Natural killer cell treated with Interleukin-12 subunit alpha and Interleukin-12 subunit beta and Interleukin-15 and Interleukin-18, amount 100 ng/mL, for 72 hours (primary cell): ENCODE data around the gene NID1. TPM values are rescaled to one million over a fixed set of nuclear protein-coding genes. Genes with fewer than 3 reads are reported as not detected.
"Not testable (repeated sequence)": the region's sequence is repeated elsewhere in the genome, so short reads cannot be mapped to it uniquely, and the experiment has no call there.

ENCODE experiments used
- ATAC-seq, 2 donors: fragments of 150-1000 bp; cut with Tn5 transposase in 1 of 2; sonication (Bioruptor Pico), chemical (Tn5 transposase) in 1 of 2; 2 replicates each; pipeline ENCODE4 v1.10.0; 2021
- DNase-seq: peaks from one replicate; pipeline ENCODE4 v3.0.0; 2022; ENCODE audit warnings: low spot score
- H3K27ac Mint-ChIP-seq, 2 donors: 1 replicate in 1 of 2; 2 replicates in 1 of 2; pipeline ENCODE4 v1.8.0; 2022; ENCODE audit warnings: mixed read lengths in 2 of 2, mild to moderate bottlenecking in 1 of 2, moderate library complexity in 1 of 2
- H3K27me3 Mint-ChIP-seq, 2 donors: 1 replicate in 1 of 2; 2 replicates in 1 of 2; pipeline ENCODE4 v1.8.0; 2022; ENCODE audit warnings: mixed read lengths in 2 of 2
- H3K36me3 Mint-ChIP-seq: one replicate; pipeline ENCODE4 v1.8.0; 2022; ENCODE audit warnings: mixed read lengths
- H3K4me1 Mint-ChIP-seq, 2 donors: 1 replicate in 1 of 2; 2 replicates in 1 of 2; pipeline ENCODE4 v1.8.0; 2022; ENCODE audit warnings: low read depth in 2 of 2, mixed read lengths in 2 of 2, mild to moderate bottlenecking in 1 of 2
- H3K4me3 Mint-ChIP-seq: one replicate; pipeline ENCODE4 v1.8.0; 2022; ENCODE audit warnings: mixed read lengths
- H3K9me3 Mint-ChIP-seq: 2 replicates; pipeline ENCODE4 v1.8.0; 2022; ENCODE audit warnings: mixed read lengths
- total RNA-seq, 2 donors: library from RNA; stranded (reverse); gene quantifications; one replicate each; pipeline ENCODE4 v1.2.3, GENCODE V29; 2022

NID1 gene
- total RNA-seq, 2 donors from 2014 or later: not detected

DNA sequence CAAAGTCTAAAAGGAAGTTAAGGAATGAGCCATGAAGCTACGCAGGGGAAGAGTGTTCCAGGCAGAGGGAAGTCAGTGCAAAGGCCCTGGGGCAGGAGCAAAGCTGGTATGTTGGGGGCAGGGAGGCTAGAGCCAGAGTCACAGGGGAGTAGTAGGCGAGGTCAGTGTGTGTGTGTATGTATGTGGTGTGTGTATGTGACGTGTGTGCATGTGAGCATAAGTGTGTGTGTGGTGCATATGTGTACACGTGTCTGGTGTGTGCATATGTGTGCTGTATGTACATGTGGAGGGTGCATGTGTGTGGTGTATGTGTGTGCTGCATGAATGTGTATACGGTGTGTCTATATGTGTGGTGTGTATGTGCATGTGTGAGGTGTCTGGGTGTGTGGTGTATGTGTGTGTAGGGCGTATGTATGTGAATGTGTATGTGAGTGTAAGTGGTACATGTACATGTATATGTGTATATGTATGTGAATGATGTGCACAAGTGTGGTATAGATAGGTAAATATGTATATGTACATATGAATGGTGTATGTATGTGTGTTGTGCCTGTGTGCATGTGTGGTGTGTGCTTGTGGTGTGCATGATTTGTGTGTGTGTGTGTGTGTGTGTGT, 20.8 kb upstream of the NID1 start:
- Mint-ChIP-seq H3K4me3 (no peak overlapping the region), H3K27me3 (peaks cover 0 to 6% of the 10 kb centered on the region in 2 donors), H3K36me3 (no peaks in the 10 kb centered on the region), H3K4me1 (no peaks in the 10 kb centered on the region), H3K27ac (no peak overlapping the region), H3K9me3 (no peaks in the 10 kb centered on the region)
- DNase-seq (no peak), ATAC-seq (peak; percentile 32)

GRCh38 chr1:236084386-236084730, 19.5 kb upstream of the NID1 start:
- no peaks in the 10 kb centered on the region for H3K36me3 Mint-ChIP-seq
- H3K27me3 Mint-ChIP-seq: peaks cover 0 to 4% of the 10 kb centered on the region in 2 donors
- no peak overlapping the region for H3K27ac Mint-ChIP-seq
- DNase-seq: no peak
- ATAC-seq: no peak
- H3K9me3 Mint-ChIP-seq: no peaks in the 10 kb centered on the region
- no peaks in the 10 kb centered on the region for H3K4me1 Mint-ChIP-seq
- no peak overlapping the region for H3K4me3 Mint-ChIP-seq

GRCh38 chr1:236083650-236084385, 18.9 kb upstream of the NID1 start:
- DNase-seq (no peak), ATAC-seq (no peak)
- Mint-ChIP-seq H3K27ac (no peak overlapping the region), H3K36me3 (no peaks in the 10 kb centered on the region), H3K4me1 (no peaks in the 10 kb centered on the region), H3K27me3 (peaks cover 0 to 4% of the 10 kb centered on the region in 2 donors), H3K4me3 (no peak overlapping the region), H3K9me3 (no peaks in the 10 kb centered on the region)

GRCh38 chr1:236082526-236082925, 17.6 kb upstream of the NID1 start:
- no peak overlapping the region for H3K27ac Mint-ChIP-seq
- H3K4me3 Mint-ChIP-seq: no peak overlapping the region
- no peak for ATAC-seq
- H3K36me3 Mint-ChIP-seq: no peaks in the 10 kb centered on the region
- no peaks in the 10 kb centered on the region for H3K4me1 Mint-ChIP-seq
- H3K27me3 Mint-ChIP-seq: peaks cover 0 to 2% of the 10 kb centered on the region in 2 donors
- no peak for DNase-seq
- H3K9me3 Mint-ChIP-seq: no peaks in the 10 kb centered on the region

DNA sequence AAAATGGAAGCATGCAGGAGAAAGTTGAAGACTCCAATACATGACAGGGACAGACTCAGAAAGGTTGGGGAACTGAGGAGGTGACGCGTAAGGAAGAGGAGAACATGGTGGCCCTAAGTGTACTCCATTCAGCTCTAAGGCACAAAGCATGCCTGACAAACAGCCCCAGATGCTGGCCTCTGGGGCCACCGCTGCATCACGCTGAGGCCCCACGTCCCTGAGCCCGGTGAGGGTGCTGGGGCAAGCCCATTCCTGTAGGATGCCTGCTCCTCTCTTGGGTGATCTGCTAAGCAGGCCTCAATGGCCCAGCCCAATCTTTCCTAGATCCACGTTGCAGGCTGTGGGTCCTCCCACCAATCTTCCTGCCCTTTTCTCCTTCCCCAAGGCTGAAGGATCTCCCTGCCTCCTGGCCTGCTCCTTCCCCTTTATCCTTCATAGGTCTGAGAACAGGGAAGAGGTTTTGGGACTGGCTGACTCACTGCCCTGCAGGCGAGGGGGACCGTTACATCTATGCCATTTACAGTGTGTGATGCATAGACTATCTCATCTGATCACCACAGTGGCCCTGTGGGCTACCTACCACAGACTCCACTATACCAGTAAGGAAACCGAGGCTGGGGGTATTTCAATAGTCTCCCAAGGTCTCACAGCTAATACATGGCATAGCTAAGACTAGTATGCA, 16.8 kb upstream of the NID1 start:
- Mint-ChIP-seq H3K4me3 (no peak overlapping the region), H3K27me3 (peaks cover 0 to 2% of the 10 kb centered on the region in 2 donors), H3K4me1 (no peaks in the 10 kb centered on the region), H3K36me3 (no peaks in the 10 kb centered on the region), H3K27ac (no peak overlapping the region), H3K9me3 (no peaks in the 10 kb centered on the region)
- peak; percentile 40 to 48 for ATAC-seq
- DNase-seq: no peak

GRCh38 chr1:236079703-236080102, 14.8 kb upstream of the NID1 start:
- Mint-ChIP-seq H3K4me3 (no peak overlapping the region), H3K27ac (no peak overlapping the region), H3K36me3 (no peaks in the 10 kb centered on the region), H3K27me3 (peaks cover 4 to 10% of the 10 kb centered on the region in 2 donors), H3K4me1 (no peaks in the 10 kb centered on the region), H3K9me3 (no peaks in the 10 kb centered on the region)
- DNase-seq (no peak), ATAC-seq (no peak)

GRCh38 chr1:236078993-236079392, 14.1 kb upstream of the NID1 start:
- Mint-ChIP-seq H3K4me1 (no peaks in the 10 kb centered on the region), H3K27ac (no peak overlapping the region), H3K9me3 (no peaks in the 10 kb centered on the region), H3K4me3 (no peak overlapping the region), H3K27me3 (peaks cover 7 to 10% of the 10 kb centered on the region in 2 donors), H3K36me3 (no peaks in the 10 kb centered on the region)
- ATAC-seq (no peak), DNase-seq (no peak)

- H3K4me3 Mint-ChIP-seq, ATAC-seq, H3K36me3 Mint-ChIP-seq, H3K9me3 Mint-ChIP-seq, DNase-seq, H3K27ac Mint-ChIP-seq, H3K4me1 Mint-ChIP-seq: not testable (repeated sequence)
- peaks cover 5 to 10% of the 10 kb centered on the region in 2 donors for H3K27me3 Mint-ChIP-seq
Observed at GRCh38 chr1:236078077-236078476, 13.2 kb upstream of the NID1 start.

- Mint-ChIP-seq H3K36me3 (no peaks in the 10 kb centered on the region), H3K4me3 (no peak overlapping the region), H3K27ac (no peak overlapping the region), H3K27me3 (peaks cover 8 to 17% of the 10 kb centered on the region in 2 donors), H3K4me1 (no peaks in the 10 kb centered on the region), H3K9me3 (no peaks in the 10 kb centered on the region)
- ATAC-seq (no peak), DNase-seq (no peak)
Observed at GRCh38 chr1:236075848-236076247, 11.0 kb upstream of the NID1 start.

DNA sequence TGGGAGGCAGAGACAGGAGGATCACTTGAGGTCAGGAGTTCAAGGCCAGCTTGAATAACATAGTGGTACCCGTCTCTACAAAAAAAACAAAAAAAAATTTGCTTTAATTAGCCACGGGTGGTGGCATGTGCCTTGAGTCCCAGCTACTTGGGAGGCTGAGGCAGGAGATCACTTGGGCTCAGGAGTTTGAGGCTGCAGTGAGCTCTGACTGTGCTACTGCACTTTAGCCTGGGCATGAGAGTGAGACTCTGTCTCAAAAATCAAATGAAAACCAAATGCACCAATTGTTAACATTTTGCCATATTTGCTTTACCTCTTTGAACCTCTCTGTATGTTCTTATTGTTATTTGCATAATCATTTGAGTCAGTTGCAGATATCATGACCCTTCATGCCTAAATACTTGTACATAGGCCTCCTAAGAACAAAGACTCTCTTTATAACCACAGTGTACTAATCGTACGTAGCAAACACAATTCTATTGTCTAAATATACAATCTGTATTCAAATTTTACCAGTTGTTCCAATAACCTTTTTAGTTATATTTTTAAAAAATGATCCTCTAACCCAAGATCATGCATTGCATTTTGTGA, 8.5 kb upstream of the NID1 start:
- Mint-ChIP-seq H3K27me3 (peaks cover 11 to 27% of the 10 kb centered on the region in 2 donors), H3K36me3 (no peaks in the 10 kb centered on the region), H3K4me3 (no peak overlapping the region), H3K27ac (no peak overlapping the region), H3K9me3 (no peaks in the 10 kb centered on the region), H3K4me1 (no peaks in the 10 kb centered on the region)
- DNase-seq: no peak
- ATAC-seq: no peak

- no peak overlapping the region for H3K4me3 Mint-ChIP-seq
- ATAC-seq (no peak), DNase-seq (no peak)
- peaks cover 18 to 41% of the 10 kb centered on the region in 2 donors for H3K27me3 Mint-ChIP-seq
- no peaks in the 10 kb centered on the region for H3K36me3 Mint-ChIP-seq
- H3K27ac Mint-ChIP-seq: no peak overlapping the region
- H3K9me3 Mint-ChIP-seq: no peaks in the 10 kb centered on the region
- peaks cover 2% of the 10 kb centered on the region in 2 donors for H3K4me1 Mint-ChIP-seq
Observed at GRCh38 chr1:236072001-236072400, 7.1 kb upstream of the NID1 start.

GRCh38 chr1:236070753-236071152, 5.9 kb upstream of the NID1 start:
- Mint-ChIP-seq H3K4me3 (no peak overlapping the region), H3K4me1 (peaks cover 9 to 12% of the 10 kb centered on the region in 2 donors), H3K9me3 (no peaks in the 10 kb centered on the region), H3K27me3 (peaks cover 26 to 47% of the 10 kb centered on the region in 2 donors), H3K36me3 (no peaks in the 10 kb centered on the region), H3K27ac (no peak overlapping the region)
- no peak for DNase-seq
- ATAC-seq: no peak

- H3K4me3 Mint-ChIP-seq: no peak overlapping the region
- H3K27me3 Mint-ChIP-seq: peaks cover 29 to 43% of the 10 kb centered on the region in 2 donors
- DNase-seq: no peak
- H3K9me3 Mint-ChIP-seq: no peaks in the 10 kb centered on the region
- peaks cover 14% of the 10 kb centered on the region in 2 donors for H3K4me1 Mint-ChIP-seq
- no peak overlapping the region for H3K27ac Mint-ChIP-seq
- H3K36me3 Mint-ChIP-seq: no peaks in the 10 kb centered on the region
- no peak for ATAC-seq
Observed at GRCh38 chr1:236069796-236070195, 4.9 kb upstream of the NID1 start.
